ENCODE results near the gene POLR1H.

Gene POLR1H

DNA sequence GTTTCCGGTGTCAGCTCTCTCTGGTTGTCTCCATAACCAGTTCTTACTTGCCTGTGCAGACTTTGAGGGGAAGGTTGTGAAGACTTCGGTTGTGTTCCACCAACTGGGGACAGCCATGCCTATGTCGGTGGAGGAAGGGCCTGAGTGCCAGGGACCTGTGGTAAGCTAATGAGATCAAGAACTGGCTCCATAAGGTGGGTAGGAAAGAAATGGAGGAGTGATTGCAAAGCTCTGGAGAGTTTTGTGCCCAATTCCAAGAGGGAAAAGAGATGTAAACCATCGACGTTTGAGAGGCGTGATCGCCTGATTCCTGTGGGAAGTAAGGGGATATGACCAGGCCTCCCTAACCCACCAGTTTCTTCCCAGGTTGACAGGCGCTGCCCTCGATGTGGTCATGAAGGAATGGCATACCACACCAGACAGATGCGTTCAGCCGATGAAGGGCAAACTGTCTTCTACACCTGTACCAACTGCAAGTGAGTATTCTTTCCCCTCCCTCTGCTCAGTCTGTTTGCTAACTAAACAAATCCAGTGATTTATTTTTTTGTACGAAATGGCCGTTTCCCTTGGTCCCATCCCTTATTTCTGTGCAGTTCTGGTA lies 893 bp downstream of the POLR1H start:
- no peak for DNase-seq (ENCODE audit: low read depth in 2 of 2)

DNA sequence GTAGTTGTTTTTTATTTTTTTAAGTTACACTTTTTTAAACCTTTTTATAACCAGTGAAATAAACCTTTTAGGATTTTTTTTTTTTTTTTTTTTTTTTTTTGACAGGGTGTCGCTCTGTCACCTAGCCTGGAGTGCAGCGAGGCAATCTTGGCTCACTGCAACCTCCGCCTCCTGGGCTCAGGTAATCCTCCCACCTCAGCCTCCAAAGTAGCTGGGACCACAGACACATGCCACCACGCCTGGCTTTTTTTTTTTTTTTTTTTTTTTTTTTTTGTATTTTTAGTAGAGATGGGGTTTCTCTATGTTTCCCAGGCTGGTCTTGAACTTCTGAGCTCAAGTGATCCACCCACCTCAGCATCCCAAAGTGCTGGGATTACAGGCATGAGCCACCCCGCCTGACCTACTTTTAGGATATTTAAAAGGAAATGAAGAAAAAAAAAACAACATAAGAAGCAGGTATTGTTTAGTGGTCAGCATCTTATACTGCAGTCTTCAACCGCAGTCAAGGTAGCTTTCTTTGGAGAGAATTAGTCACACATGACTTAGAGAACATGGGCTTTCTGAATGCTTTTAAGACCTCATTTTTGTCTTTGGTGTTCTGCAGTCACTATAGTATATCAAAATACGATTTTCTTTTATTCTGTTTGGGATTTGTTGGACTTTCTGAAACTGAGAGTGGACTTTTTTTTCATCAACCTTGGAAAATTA lies 1.6 kb downstream of the POLR1H start:
- no peak for DNase-seq (ENCODE audit: low read depth in 2 of 2)

DNA sequence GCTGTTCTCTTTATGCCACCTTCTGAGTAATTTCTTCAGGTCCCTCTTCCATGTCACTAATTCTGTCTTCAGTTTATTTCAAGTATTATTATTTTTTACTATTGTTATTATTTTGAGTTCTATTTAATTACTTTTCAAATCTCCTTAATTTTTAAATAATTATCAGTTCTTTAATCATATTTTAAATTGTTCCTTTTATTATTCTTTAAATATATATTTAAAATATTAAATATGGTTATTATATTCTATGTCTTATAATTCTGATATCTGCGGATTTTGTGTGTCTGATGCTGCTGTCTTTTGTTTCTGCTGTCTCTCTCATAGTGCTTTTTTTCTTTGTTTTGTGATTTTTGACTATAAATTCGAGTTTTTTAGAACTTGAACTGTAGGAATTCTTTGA lies 2.2 kb downstream of the POLR1H start:
- DNase-seq (ENCODE audit: low read depth in 2 of 2), result no peak

DNA sequence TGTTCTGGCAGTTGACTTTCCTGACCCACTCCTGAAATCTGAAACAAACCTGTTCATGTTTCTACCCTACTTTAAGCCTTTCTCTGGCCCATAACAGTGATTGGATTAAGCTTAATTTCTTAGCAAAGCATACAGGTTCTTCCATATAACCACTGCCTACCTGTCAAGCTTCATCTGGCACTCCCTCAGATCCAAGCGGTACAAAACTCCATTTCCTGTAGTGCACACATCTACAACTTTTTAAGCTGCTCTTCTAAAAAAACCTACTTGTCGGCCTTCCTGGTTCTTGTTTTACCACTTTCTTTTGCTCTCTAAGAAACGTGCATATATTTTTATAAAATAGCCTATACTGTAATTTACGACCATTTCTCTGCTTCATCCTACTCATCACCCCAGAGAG lies 5.0 kb downstream of the POLR1H start:
- no peak for DNase-seq (ENCODE audit: low read depth in 2 of 2)

DNA sequence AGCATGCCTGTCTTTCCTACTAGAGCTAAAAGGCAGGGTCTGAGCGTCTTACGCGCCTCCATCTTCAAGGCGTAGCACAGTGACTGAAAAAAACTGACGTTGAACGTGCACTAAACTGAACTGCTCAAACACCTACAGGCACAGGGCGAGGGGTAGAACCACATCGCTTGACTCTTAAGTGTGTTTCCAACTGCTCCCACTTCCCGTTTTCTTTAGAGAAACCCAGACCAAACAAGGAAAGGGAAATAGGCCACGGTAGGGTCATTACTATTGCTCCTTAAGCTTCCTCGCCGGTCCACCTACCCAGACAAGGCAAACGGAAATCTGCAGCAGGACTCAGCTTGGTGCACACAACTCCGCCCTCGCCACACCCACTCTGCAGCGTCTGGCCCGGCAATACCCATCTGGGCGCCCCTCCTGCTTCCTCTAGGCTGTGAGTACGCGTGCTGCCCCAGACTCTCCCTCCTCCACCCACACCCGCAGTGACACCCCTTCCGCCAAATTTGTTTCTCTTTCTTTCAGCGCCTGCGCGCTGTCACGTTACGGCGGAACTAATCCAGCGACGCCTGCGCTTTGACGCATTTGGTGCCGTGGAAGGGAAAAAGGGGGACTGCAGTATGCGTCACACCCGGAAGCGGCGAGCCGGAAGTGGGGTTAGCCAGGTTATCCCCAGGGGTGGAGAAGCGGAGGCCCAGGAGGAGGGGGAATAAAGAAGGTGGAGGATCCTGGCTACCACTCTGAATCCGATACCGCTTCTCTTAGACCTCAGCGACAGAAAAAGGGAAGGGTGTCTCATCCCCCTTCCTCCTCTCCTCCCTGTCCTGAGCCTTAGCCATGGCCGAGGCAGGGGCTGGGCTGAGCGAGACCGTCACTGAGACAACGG lies 5.8 kb downstream of the POLR1H start, which contains the start of gene PPP1R11:
Gene PPP1R11 (plus strand): TSS at position 622 of the 883 bp plus-strand sequence. CDS start 213 bp downstream, at position 835.
- DNase-seq (ENCODE audit: low read depth in 2 of 2), result peak; percentile 95 to 98

DNA sequence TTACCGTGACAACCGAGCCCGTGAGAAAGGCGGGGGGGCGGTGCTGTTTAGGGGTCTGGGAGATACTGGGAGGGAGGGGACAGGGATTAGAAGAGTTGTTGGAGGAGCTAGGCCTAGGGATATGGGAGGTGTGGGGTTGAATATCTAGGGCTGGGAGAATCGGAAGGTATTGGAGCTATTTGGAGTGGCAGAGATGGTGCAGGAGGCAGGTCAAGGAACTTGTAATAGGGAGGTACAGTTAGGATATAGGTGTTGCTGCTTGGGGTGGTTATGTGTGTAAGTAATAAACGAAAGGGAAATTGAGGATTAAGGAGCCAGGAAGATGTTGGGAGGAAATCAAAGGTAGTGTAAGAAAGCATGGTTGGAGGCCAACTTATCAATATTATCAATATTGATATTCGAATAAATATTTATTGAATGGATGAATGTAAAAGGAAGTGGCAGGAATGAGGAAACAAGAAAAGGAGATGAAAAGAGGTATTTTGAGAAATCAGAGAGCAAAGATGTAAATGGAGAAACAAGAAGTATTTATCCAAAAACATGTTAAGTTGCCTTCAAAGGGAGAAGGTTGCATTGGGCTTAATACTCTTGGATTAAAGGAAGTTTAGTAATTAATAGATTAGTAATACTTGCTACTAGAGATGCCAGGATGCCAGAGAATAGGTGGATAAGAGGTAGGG lies 6.5 kb downstream of the POLR1H start:
- no peak for DNase-seq (ENCODE audit: low read depth in 2 of 2)

DNA sequence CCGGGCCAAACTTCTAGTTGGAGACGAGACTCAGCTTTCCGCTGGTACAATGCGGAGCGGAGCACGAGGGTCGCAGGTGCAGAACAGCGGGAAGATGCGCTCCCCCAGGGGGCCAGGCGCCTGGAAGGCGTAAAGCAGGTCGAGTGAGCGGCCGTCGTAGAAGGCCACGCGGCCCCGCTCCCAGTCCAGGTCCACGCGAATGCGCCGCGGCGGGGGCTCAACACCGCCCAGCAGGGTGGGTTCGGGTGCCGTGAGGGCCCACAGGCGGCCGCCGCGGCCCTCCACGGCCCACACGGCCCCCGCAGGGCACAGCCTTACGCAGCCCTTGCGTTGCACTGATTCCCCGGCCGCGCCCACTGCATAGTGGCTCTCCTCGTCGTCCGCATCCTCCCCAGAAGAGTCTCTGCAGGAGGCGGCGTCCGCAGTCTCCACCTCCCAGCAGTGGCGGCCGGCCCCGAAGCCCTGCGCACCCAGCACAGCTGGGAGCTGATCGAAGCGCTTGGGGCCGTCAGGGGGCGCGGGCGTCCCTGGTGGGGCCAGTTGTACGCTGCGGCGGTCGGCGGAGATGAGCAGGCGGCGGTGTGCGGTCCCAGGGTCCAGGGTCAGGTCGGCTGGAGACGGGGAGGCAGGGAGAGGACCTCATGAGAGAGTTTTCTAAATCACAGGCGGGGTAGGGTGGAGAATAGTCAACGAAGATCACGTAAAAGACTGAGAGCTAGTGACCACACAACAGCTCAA lies 10.2 kb downstream of the POLR1H start:
- DNase-seq (ENCODE audit: low read depth in 2 of 2), result no peak

DNA sequence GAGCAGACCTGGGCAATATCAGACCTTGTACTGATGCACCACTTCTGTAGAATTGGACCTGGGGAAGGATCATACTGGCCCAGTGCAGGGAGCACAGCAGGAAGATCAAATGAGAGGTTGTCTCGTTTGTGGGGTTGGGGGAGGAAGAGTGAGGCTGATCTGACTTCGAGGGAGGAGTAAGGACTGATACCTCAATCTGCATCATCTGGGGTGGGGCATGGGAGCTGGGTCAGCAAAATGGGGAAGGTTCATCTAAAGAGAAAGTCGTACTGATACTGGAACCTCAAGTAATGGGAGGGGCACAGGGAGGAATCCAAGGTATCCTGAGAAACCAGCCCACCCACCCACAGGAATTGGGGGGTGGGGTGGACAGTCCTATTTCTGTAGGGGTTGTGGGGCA lies 10.8 kb downstream of the POLR1H start:
- no peak for DNase-seq (ENCODE audit: low read depth in 2 of 2)

DNA sequence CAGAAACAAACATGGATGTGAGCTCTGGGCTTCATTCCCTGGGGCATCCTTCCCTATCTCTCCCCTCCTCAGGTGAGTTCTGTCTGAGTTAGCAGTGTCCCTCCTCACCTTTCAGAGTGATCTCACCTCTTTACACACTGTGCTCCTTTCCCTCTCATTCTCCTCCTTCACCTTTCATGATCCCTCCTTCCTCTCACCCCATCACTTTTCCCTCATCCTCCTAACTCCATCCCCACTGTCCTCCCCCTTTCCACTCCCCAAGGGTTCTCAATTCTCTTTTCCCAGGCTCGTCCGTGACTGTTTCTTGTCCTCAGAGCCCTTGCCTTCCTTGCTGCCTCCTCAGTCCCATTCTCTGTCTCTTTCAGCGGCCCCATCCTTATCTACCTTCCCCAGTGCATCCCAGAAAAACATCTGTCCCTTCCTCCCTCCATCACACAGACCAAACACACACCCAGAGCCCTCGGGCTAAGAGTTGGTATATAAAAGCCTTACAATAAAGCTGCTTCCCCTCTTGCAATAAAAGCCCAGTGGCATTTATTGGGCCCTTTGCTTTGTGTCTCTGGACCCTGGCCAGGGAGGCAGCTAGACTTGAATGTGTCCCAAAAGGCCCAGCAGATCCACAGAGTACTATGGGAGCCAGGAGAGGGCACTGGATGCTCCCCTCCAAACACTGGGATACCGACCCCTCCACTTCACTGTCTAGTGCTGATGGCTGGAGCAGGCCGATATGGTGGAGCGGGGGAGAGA lies 12.6 kb downstream of the POLR1H start:
- no peak for DNase-seq (ENCODE audit: low read depth in 2 of 2)

DNA sequence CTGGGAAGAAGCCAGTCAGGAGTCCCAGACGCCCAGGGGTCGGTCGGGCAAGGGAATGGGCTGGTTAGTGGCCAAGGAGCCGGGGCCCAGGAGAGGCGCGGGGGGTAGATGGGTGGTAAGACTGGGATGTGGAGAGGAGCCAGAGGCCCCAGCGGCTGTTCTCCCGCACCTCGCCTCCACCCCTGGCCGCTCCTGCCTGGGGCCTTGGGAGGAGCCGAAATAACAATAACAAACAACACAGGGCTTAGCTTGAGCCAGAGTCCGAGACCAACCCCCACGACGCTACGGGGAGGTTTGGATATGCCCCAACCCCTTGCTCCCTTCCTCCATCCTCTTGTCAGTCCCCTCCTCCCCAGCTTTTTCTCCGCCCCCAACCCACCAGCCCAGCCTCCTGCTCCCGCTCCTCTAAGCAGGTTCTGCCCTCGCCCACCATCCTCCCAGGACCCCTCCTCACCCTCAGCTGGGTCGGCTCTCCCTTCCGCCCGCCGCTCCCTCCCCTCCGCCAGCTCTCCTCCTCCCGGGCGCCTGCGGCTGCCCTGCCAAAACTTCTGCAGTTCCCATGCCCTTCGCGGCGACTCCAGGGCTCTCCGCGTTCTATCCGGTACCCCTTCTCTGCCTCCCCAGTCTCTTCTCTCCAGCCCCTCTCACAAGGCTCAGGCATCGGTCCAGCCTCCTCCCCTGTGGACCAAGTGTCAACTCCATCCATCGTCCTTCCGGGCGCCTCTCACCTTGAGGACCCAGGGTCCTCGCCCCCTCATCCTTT lies 13.4 kb downstream of the POLR1H start:
- DNase-seq (ENCODE audit: low read depth in 2 of 2), result no peak

DNA sequence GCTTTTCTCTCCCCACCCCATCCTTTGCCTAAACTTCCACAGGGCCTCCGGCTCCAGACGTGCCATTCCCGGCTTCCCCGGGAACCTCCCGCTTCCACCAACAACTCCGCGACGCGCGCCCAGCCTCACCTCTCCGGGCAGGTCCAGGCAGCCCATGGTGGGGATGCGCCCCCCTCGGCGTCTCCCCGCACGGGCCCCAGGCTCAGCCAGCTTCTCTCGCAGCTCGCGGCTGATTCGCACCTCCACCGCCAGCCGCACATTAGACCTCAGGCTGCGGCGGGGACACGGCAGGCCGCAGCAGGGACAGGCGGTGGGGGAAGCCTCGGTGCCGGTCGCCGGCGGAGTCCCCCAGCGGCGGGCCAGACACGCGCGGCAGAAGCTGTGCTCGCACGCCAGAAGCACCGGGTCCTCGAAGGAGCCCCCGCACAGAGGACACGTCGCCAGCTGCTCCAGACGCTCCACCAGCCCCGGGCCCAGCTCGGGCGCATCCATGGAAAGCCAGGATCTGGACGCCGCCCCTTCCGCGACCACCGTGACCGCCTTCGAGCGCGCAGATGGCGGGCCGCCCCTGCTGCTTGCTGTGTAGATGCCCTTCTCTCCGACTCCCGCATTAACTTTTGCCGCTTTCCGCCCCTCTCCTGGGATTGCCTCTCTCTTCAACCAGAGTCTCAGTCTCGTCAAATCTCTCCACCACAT lies 14.2 kb downstream of the POLR1H start, which contains the start of gene RNF39:
Gene RNF39 (minus strand): TSS at position 676 of the 696 bp plus-strand sequence. CDS start 184 bp downstream, at position 492.
- no peak for DNase-seq (ENCODE audit: low read depth in 2 of 2)

DNA sequence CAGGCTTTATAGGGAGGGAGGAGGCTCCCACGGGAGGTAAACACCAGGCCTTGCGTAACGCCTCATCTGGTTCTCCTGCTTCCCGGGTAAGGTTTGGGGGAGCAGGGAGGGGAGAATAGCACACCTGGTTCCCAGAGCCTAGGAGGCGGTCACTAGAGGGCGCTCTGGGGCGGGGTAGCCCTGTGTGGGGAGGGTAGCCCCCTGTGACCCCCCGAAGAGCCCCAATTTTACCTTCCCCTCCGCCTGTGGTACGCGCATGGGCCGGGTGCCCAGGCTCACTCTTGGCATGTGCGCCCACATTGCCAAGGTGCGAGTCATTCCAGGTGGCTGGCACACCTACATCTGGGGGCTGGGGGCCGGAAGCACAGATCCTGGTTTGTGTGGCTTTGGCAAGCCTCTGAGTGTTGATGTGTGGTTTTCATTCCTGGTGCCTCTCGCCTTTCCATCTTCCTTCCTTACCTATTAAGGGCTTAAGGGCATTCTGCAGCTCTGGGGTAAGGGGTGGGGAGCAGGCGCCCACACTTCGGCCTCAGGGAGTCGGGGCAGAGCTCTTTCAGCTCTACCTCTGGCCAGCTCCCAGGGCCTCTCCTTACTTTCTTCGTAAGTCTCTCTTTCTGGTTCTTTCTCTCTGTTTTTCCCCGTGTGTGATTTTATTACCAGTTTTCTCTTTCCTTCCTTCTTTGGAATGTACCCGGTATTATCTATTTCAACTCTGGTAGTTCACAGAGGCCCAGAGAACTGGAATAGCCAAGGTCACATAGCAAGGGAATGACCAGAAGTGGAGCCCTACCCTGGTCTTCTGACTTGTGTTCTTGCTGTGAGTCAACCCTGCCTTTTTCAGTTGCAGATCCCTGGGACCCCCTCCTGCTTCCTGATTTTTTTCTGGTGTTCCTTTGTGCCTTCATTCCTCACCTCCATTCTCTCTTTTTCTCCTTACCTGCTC lies 15.0 kb downstream of the POLR1H start:
- DNase-seq (ENCODE audit: low read depth in 2 of 2), result no peak

DNA sequence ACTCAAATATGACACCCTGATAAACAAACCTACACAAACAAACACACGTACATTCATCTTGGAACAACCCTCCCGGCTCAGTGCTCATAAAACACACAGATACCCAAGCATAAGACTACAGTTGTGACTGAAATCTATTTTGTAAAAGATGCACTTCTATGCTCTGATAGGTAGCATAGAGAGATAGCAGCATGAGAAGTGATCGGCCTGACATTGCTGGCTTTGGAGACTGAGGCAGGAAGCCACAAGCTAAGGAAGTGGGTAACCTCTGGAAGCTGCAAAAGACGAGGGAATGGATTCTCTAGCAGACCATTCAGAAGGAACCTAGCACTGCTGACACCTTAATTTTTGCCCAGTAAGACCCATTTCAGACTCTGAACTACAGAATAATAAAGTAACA lies 16.2 kb downstream of the POLR1H start:
- no peak for DNase-seq (ENCODE audit: low read depth in 2 of 2)

DNA sequence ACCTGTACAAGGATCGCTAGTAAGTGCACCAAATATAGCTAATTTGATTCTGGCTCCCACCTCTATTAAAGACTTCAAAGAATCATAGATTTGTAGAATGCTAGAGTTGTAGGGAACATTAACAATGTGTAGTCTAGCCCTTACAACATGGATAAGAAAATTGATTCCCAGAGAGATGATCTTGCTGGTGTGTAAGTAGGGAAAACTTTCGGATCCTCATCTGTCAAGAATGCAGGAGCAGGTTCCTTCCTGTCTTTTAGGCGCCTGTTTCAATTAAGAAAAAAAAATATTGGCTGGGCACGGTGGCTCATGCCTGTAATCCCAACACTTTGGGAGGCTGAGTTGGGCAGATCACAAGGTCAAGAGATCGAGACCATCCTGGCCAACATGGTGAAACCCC lies 26.8 kb downstream of the POLR1H start:
- DNase-seq (ENCODE audit: low read depth in 2 of 2), result no peak

DNA sequence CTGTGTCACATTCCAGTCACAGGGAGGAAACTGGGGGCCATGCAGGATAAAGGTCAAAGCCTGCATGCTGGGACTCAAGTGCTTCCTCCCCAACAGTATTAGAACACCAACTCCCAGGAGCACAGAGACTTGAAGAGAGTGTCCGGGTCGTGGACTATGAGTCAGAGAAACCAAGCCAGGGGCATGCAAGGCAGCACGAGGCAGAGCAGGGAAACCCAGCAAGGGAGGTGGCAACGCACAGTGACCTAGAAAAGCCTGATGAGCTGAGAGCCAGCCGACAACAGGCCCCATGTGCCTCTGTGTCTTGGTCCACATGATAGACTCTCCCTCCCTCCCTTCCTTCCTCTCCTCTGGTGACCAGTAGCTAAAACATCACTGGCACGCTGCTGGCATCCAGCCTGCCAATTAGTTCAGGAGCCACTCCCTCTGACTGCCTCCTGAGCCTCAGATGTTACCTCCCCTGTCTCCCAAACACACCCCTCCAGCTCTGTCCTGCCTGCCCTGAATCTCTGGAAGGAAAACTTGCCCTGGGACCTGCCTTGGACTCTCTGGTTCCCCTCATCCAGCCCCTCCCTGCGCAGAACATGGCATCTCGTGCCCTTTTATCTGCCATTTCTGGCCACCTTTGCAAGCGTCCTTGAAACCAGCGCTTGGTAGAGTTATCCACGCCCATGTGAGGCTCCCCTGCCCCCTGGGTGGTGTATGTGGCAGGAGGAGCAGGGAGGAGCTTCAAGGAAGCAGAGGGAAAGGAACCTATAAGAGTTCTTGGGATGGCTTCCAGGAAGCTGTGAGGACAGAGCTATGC lies 30.7 kb downstream of the POLR1H start:
- no peak for DNase-seq (ENCODE audit: low read depth in 2 of 2)

DNA sequence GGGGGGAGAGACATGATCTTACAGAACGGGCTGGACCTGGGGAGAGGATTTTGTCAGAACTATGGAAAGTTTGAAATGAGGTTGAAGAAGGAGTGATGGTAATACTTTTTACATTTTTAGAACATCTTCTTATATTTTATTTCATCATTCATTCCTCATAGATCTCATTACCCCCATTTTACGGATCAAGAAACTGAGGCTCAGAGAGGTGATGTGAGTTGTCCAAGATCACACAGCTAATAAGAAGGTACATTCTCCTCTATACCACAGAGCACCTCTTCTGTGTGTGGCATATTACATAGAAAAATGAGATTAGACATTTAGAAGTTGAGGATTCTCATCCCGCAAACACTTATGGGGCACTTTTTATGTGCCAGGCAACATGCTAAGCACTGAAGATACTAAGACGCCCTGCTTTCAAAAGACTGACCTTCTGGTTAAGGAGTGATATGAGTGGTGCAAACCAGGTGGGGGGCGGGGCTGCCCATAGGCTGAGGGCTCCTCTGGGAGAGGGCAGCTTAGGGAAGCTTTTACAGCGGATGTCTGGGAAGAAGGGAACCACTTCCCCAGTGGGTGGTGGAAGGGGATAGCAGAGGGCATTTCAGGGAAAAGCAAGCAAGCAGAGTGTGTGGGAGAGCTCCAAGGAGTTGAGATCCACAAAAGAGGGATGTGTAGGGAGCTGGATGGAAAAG lies 31.9 kb downstream of the POLR1H start:
- DNase-seq (ENCODE audit: low read depth in 2 of 2), result no peak
